Measurements from ENCODE around the gene PSMD1. TPM values are rescaled to one million over a fixed set of nuclear protein-coding genes. Genes with fewer than 3 reads are reported as not detected.

Gene PSMD1
- polyA plus RNA-seq, 1 donor from 2014 or later: 83.8 TPM

- Histone ChIP-seq H3K79me2 (replicated peaks; ENCODE audit: insufficient read depth, low read length) (no peaks in the 10 kb centered on the region), H3K4me2 (ENCODE audit: low read length) (no peak overlapping the region), H3K27ac (ENCODE audit: low read length) (no peak overlapping the region), H3K36me3 (ENCODE audit: insufficient read depth, low read length) (peaks cover 9% of the 10 kb centered on the region), H4K20me1 (ENCODE audit: insufficient read depth) (no peaks in the 10 kb centered on the region), H2AFZ (ENCODE audit: low read depth, low read length) (no peak overlapping the region), H3K9ac (ENCODE audit: low read length) (no peak overlapping the region), H3K27me3 (ENCODE audit: insufficient read depth, low read depth, low read length) (no peaks in the 10 kb centered on the region), H3K4me3 (ENCODE audit: low read length) (no peak overlapping the region), H3F3A (ENCODE audit: insufficient read depth, low read length, poor library complexity, severe bottlenecking) (no peaks in the 10 kb centered on the region), H3K9me3 (ENCODE audit: low read length) (no peaks in the 10 kb centered on the region), H3K9me2 (ENCODE audit: insufficient read depth, low read length) (no peaks in the 10 kb centered on the region)
- no peak for TF ChIP-seq EP300 (conservative IDR thresholded peaks at IDR 0.05; ENCODE audit: poor library complexity, severe bottlenecking)
- TF ChIP-seq SMC3 (conservative IDR thresholded peaks at IDR 0.05; ENCODE audit: poor library complexity): no peak
- no peak for TF ChIP-seq REST (IDR thresholded peaks at IDR 0.05; ENCODE audit: borderline replicate concordance)
- no peak for TF ChIP-seq EZH2 (IDR thresholded peaks at IDR 0.05; ENCODE audit: borderline replicate concordance, insufficient read depth, low read length, poor library complexity, severe bottlenecking)
- TF ChIP-seq CTCF (IDR thresholded peaks at IDR 0.05; ENCODE audit: poor library complexity, severe bottlenecking): no peak
- no peak for TF ChIP-seq MXI1 (conservative IDR thresholded peaks at IDR 0.05; ENCODE audit: poor library complexity, severe bottlenecking)
- TF ChIP-seq POLR2AphosphoS5 (IDR thresholded peaks at IDR 0.05): no peak
- no peak for TF ChIP-seq TAF1 (IDR thresholded peaks at IDR 0.05; ENCODE audit: low read depth)
- TF ChIP-seq RAD21 (conservative IDR thresholded peaks at IDR 0.05): no peak
Observed at GRCh38 chr2:231084565-231084964, 27.9 kb downstream of the PSMD1 start.

GRCh38 chr2:231088754-231089153, 32.1 kb downstream of the PSMD1 start:
- no peak overlapping the region for H2AFZ ChIP-seq (ENCODE audit: low read depth, low read length)
- no peaks in the 10 kb centered on the region for H4K20me1 ChIP-seq (ENCODE audit: insufficient read depth)
- peaks cover 5% of the 10 kb centered on the region for H3K36me3 ChIP-seq (ENCODE audit: insufficient read depth, low read length)
- H3K9ac ChIP-seq (ENCODE audit: low read length): no peak overlapping the region
- H3K27me3 ChIP-seq (ENCODE audit: insufficient read depth, low read depth, low read length): no peaks in the 10 kb centered on the region
- H3K79me2 ChIP-seq (replicated peaks; ENCODE audit: insufficient read depth, low read length): no peaks in the 10 kb centered on the region
- no peaks in the 10 kb centered on the region for H3F3A ChIP-seq (ENCODE audit: insufficient read depth, low read length, poor library complexity, severe bottlenecking)
- H3K27ac ChIP-seq (ENCODE audit: low read length): no peak overlapping the region
- H3K4me3 ChIP-seq (ENCODE audit: low read length): no peak overlapping the region
- H3K9me2 ChIP-seq (ENCODE audit: insufficient read depth, low read length): no peaks in the 10 kb centered on the region
- no peak overlapping the region for H3K4me2 ChIP-seq (ENCODE audit: low read length)
- no peak for TF ChIP-seq TAF1 (IDR thresholded peaks at IDR 0.05; ENCODE audit: low read depth)
- TF ChIP-seq MXI1 (conservative IDR thresholded peaks at IDR 0.05; ENCODE audit: poor library complexity, severe bottlenecking): no peak
- TF ChIP-seq EZH2 (IDR thresholded peaks at IDR 0.05; ENCODE audit: borderline replicate concordance, insufficient read depth, low read length, poor library complexity, severe bottlenecking): no peak
- TF ChIP-seq POLR2AphosphoS5 (IDR thresholded peaks at IDR 0.05): no peak
- H3K9me3 ChIP-seq (ENCODE audit: low read length): no peaks in the 10 kb centered on the region
